HG03025 (cell line): Measurements from ENCODE around the gene CHRNE.
"Not testable (repeated sequence)": the region's sequence is repeated elsewhere in the genome, so short reads cannot be mapped to it uniquely, and the experiment has no call there.

ENCODE experiments used
- ATAC-seq: cut with Tn5 transposase; IDR thresholded peaks from one replicate; pipeline ENCODE4 v1.9.1; 2021; ENCODE audit warnings: mild to moderate bottlenecking, moderate library complexity; ENCODE audit not compliant: unreplicated experiment, low FRiP score

The CHRNE gene

DNA sequence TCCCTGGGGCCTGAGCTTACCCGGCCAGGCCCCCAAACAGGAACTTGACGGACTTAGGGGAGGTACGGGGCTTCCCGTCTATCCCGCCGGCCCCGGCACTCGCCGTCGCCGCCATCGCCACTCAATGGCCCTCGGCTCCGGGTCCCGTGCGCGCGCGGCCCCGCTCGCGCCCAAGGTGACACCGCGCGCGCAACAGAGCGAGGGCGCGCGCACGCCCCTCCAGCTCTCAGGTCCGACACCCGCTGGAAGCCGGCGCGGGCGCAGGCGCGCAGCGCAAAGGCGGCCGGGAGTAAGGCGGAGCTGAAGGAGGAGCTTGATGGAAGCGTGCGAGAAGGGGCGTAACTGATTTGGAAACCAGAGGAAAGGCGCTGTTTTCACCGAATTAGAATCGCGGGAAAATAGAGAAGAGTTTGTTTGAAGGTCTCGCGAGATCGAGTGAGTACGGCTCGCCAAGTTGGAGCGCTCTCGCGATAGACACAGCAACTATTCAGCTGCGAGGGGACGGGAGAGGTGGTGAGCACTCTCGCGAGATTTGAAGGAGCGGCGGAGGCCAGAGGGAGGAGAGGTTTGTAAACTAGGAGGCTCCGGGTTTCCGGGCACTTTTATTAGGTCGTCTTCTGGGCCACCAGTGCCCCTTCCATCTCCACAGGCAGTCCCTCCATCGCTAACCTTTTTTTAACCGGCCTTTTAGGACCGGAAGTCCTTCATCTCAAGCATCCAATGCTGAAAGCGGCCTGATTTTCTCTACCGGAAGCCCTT, 37.1 kb upstream of the CHRNE start, which contains the start of the genes RNF167 and SLC25A11:
Gene RNF167, plus strand, starts transcription at position 473 of the 759 bp plus-strand sequence. CDS start 642 bp downstream, outside the sequence.
Gene SLC25A11, minus strand, starts transcription at position 251 of the 759 bp plus-strand sequence. Its CDS starts 136 bp downstream, at position 115.
- ATAC-seq: peak; percentile 71

DNA sequence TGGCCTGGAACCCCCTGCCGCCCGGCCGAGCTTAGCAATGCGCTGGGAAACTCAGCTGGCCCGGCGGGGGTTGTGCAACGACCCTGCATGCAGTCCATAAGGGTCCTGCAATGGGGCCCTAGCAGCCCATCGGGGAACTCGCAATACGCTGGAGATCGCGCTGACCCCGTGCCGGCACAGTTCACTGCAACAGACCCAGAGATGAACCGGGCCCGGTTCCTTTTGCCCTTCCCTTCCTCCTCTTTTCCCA, 36.6 kb upstream of the CHRNE start:
- peak; percentile 7 for ATAC-seq

- ATAC-seq: no peak
These were observed 36.0 kb upstream of the CHRNE start for GRCh38 chr17:4938688-4939545.

- no peak for ATAC-seq
These were observed 35.2 kb upstream of the CHRNE start for GRCh38 chr17:4938069-4938491.

- no peak for ATAC-seq
These were observed 34.7 kb upstream of the CHRNE start for GRCh38 chr17:4937553-4937952.

- no peak for ATAC-seq
These were observed 33.5 kb upstream of the CHRNE start for GRCh38 chr17:4936436-4936835.

- ATAC-seq: no peak
These were observed 32.8 kb upstream of the CHRNE start for GRCh38 chr17:4935650-4936049.

DNA sequence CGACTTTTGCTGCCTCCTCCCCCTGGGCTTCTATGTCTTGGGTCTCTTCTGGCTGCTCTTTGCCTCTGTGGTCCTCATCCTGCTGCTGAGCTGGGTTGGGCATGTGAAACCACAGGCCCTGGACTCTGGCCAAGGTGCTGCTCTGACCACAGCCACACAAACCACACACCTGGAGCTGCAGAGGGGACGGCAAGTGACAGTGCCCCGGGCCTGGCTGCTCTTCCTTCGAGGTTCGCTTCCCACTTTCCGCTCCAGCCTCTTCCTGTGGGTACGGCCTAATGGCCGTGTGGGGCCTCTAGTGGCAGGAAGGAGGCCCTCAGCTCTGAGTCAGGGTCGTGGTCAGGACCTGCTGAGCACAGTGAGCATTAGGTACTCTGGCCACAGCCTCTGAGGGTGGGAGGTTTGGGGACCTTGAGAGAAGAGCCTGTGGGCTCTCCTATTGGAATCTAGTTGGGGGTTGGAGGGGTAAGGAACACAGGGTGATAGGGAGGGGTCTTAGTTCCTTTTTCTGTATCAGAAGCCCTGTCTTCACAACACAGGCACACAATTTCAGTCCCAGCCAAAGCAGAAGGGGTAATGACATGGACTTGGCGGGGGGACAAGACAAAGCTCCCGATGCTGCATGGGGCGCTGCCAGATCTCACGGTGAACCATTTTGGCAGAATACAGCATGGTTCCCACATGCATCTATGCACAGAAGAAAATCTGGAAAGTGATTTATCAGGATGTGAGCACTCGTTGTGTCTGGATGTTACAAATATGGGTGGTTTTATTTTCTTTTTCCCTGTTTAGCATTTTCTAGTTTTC, 31.5 kb upstream of the CHRNE start:
- no peak for ATAC-seq

- ATAC-seq: no peak
These were observed 30.7 kb upstream of the CHRNE start for GRCh38 chr17:4933646-4934045.

GRCh38 chr17:4932756-4933155, 29.9 kb upstream of the CHRNE start:
- no peak for ATAC-seq

DNA sequence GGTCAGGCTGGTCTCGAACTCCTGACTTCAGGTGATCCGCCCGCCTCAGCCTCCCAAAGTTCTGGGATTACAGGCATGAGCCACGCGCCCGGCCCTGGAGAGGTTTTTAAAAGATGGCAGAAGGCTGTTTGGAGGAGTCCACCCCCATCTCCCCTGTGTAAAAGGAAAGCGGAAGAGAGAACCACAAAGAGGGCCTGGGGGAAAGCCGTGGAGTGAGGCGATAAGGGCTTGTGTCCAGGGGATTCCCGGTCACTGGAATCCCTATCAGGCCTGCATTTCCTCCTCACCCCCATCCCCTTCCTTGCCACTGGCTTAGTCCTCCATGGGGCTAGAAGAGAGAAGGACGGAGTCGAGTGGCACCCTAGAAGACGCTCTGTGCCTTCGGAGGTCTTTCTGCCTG, 29.1 kb upstream of the CHRNE start, which contains the start of gene GP1BA:
Gene GP1BA, plus strand, starts transcription at position 315 of the 400 bp plus-strand sequence. CDS start 328 bp downstream, outside the sequence.
- no peak for ATAC-seq

DNA sequence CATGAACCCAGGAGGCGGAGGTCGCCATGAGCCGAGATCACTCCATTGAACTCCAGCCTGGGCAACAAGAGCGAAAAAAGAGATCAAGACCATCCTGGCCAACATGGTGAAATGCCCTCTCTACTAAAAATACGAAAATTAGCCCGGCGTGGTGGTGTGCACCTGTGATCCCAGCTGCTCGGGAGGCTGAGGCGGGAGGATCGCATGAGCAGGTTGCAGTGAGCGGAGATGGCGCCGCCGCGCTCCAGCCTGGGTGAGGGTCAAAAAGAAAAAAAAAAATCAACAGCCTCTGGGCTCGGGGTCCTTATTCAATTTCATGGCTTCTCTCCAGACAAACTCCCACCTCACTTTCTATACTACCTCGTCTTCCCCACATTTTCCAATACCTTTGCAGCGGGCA, 26.0 kb upstream of the CHRNE start:
- no peak for ATAC-seq

DNA sequence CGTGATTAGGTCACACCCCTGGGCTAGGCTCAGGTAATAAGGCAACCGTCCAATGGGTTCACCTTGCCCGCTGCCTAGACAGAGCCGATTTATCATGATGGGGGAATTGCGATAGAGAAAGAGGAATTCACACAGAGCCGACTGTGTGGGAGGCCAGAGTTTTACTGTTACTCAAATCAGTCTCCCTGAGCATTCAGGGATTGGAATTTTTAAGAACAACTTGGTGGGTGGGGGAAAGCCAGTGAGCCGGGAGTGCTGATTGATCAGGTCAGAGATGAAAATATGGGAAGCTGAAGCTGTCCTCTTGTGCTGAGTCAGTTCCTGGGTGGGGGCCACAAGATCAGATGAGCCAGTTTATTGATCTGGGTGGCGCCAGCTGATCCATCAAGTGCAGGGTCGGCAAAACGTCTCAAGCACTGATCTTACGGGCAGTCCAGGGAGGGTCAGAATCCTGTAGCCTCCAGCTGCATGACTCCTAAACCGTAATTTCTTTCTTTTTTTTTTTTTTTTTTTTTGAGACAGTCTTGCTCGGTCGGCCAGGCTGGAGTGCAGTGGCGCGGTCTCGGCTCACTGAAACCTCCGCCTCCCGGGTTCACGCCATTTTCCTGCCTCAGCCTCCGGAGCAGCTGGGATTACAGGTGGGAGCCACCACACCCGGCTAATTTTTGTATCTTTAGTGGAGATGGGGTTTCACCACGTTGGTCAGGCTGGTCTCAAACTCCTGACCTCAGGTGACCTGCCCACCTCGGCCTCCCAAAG, 23.9 kb upstream of the CHRNE start:
- ATAC-seq: not testable (repeated sequence)

GRCh38 chr17:4921320-4921719, 18.4 kb upstream of the CHRNE start:
- ATAC-seq: no peak

- ATAC-seq: no peak
These were observed 17.6 kb upstream of the CHRNE start for GRCh38 chr17:4920351-4921048.

DNA sequence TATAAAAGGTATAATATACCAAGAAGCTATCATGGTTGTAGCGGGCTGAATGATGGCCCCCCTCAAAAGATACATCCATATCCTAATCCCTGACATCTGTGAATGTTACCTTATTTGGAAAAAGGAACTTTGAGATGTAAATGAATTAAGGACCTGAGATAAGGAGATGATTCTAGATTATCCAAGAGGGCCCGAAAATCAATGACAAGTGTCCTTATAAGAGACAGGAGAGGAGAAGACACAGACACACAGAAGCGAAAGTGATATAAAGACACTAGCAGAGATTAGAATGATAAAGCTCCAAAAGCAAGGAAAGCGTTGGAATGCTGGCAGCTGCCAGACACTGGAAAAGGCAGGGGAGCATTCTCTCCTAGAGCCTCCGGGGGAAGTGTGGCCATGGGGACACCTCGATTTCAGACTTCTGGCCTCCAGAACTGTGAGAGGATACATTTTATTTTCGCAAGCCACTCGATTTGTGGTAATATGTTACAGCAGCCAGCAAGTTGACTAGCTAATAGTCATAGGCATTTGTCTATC, 16.7 kb upstream of the CHRNE start:
- no peak for ATAC-seq

- not testable (repeated sequence) for ATAC-seq
These were observed 11.7 kb upstream of the CHRNE start for GRCh38 chr17:4914551-4914950.

DNA sequence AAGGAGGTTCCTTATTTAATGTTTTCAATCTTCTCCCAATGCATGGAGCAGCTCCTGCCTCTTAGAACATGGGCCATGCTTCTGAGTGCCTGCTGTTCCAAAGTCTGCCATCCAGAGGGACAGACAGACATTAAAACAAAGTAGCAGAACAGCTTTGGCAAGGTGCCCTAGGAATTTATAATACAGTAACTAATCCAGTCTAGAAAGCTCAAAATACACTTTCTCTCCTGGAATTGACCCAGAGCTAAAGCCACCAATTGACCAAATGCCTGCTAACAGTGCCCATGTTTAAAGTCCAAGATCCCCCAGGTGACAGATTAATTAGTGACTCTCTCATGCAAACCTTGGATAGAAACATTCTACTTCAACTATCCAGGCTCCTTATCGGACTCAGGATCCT, 11.1 kb upstream of the CHRNE start:
- no peak for ATAC-seq
